ENCODE results near the gene SPTBN1.

DNA sequence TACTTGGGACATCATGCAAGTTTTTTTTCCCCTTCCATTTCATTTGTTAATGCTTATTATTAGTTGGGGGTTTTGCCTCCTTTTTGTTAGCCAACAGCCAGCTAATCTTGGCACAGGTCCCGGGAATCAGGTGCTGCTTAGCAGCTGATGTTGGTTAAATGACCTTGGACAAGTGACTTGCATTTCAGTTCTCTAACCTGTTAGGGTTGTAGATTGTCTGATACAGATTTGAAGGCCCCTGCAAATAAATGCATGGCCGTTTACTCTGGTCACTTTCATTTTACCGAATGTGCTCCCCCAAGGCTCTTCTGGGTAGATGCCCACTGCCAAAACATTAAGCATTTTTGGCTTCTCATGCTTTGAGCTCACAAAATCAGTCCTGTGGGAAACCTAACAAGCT, 120.9 kb downstream of the SPTBN1 start:
- TF ChIP-seq CTCF (IDR thresholded peaks at IDR 0.05; ENCODE audit: borderline replicate concordance, extremely low read depth, low read length, poor library complexity, severe bottlenecking) = no peak
- TF ChIP-seq EZH2 (IDR thresholded peaks at IDR 0.05; ENCODE audit: borderline replicate concordance, low read depth, low read length, severe bottlenecking) = no peak

All from DND-41 (cell line).